Endodermal cell (in vitro differentiated cells): ENCODE measurements around the gene WASF3. TPM values are rescaled to one million over a fixed set of nuclear protein-coding genes. Genes with fewer than 3 reads are reported as not detected.

Source experiments
- DNase-seq: peaks from one replicate; pipeline ENCODE4 v3.0.0-alpha.2; 2017
- H3K27ac ChIP-seq: 2 replicates; pipeline ENCODE4 v1.5.1; 2013; ENCODE audit warnings: mild to moderate bottlenecking, low read depth, low read length, moderate library complexity
- H3K27me3 ChIP-seq: 2 replicates; pipeline ENCODE4 v1.6.1; 2013; ENCODE audit warnings: mild to moderate bottlenecking, low read length, moderate library complexity; ENCODE audit not compliant: insufficient read depth, control insufficient read depth, poor library complexity, severe bottlenecking
- H3K36me3 ChIP-seq: 2 replicates; pipeline ENCODE4 v1.7.0; 2013; ENCODE audit warnings: mild to moderate bottlenecking, low read length, moderate library complexity; ENCODE audit not compliant: control insufficient read depth, insufficient read depth
- H3K4me1 ChIP-seq: one replicate; pipeline ENCODE4 v1.7.0; 2013; ENCODE audit warnings: low read length; ENCODE audit not compliant: control insufficient read depth, insufficient read depth
- H3K4me3 ChIP-seq: 2 replicates; pipeline ENCODE4 v1.5.1; 2013; ENCODE audit warnings: mild to moderate bottlenecking, low read length, moderate library complexity
- H3K9ac ChIP-seq: 2 replicates; pipeline ENCODE4 v1.6.1; 2013; ENCODE audit warnings: mild to moderate bottlenecking, low read length, moderate library complexity; ENCODE audit not compliant: poor library complexity, severe bottlenecking; ENCODE audit errors: extremely low read depth
- H3K9me3 ChIP-seq: 2 replicates; pipeline ENCODE4 v1.6.1; 2013; ENCODE audit warnings: mild to moderate bottlenecking, low read length, moderate library complexity; ENCODE audit not compliant: control insufficient read depth
- H3K27ac Mint-ChIP-seq: 2 replicates; pipeline ENCODE4 v1.8.0; 2020; ENCODE audit warnings: mixed read lengths
- H3K27me3 Mint-ChIP-seq: 2 replicates; pipeline ENCODE4 v1.8.0; 2021; ENCODE audit warnings: mild to moderate bottlenecking, mixed read lengths; ENCODE audit not compliant: insufficient read depth
- H3K36me3 Mint-ChIP-seq: 2 replicates; pipeline ENCODE4 v1.8.0; 2020; ENCODE audit warnings: low read depth, mixed read lengths
- H3K4me1 Mint-ChIP-seq: 2 replicates; pipeline ENCODE4 v1.8.0; 2020; ENCODE audit warnings: mixed read lengths
- H3K4me3 Mint-ChIP-seq: 2 replicates; pipeline ENCODE4 v1.8.0; 2020; ENCODE audit warnings: mild to moderate bottlenecking, moderate library complexity, mixed read lengths
- H3K9me3 Mint-ChIP-seq: 2 replicates; pipeline ENCODE4 v1.8.0; 2020; ENCODE audit warnings: mild to moderate bottlenecking, mixed read lengths
- WGBS, 2 experiments: methylation state at CpG; one replicate each; pipeline versions ENCODE4 v1.1.5 to v1.1.7; 2013; ENCODE audit warnings: missing lambda C conversion rate in 2 of 2, mixed read lengths in 1 of 2; ENCODE audit not compliant: insufficient coverage in 1 of 2, insufficient read length in 1 of 2; 5-methylcytosine and 5-hydroxymethylcytosine counted together
- total RNA-seq, 2 donors: library from RNA; stranded (reverse); fragmentation: NEBNext Ultra II Directional in 1 of 2; extraction: Animal tissue kit (Norgen Biotek cat#: 25700) in 1 of 2; gene quantifications; 2 replicates in 1 of 2; 3 replicates in 1 of 2; pipeline ENCODE4 v1.2.1, GENCODE V29; 2021
- TF ChIP-seq, protein P1 (sequence below): fragments of 200-600 bp; sonication (generic); conservative IDR thresholded peaks from 2 replicates; pipeline ENCODE4 v1.5.0; 2021; ENCODE audit warnings: antibody characterized with exemption, mild to moderate bottlenecking

The WASF3 gene
- total RNA-seq, 2 donors from 2014 or later = 20.5 to 32.6 TPM

GRCh38 chr13:26604784-26605545, 47.5 kb downstream of the WASF3 start:
- no peak overlapping the region for H3K27ac Mint-ChIP-seq
- TF ChIP-seq, protein P1, sequence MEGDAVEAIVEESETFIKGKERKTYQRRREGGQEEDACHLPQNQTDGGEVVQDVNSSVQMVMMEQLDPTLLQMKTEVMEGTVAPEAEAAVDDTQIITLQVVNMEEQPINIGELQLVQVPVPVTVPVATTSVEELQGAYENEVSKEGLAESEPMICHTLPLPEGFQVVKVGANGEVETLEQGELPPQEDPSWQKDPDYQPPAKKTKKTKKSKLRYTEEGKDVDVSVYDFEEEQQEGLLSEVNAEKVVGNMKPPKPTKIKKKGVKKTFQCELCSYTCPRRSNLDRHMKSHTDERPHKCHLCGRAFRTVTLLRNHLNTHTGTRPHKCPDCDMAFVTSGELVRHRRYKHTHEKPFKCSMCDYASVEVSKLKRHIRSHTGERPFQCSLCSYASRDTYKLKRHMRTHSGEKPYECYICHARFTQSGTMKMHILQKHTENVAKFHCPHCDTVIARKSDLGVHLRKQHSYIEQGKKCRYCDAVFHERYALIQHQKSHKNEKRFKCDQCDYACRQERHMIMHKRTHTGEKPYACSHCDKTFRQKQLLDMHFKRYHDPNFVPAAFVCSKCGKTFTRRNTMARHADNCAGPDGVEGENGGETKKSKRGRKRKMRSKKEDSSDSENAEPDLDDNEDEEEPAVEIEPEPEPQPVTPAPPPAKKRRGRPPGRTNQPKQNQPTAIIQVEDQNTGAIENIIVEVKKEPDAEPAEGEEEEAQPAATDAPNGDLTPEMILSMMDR = no peak

GRCh38 chr13:26605845-26606244, 48.4 kb downstream of the WASF3 start:
- Mint-ChIP-seq H3K9me3 (no peaks in the 10 kb centered on the region), H3K27me3 (no peaks in the 10 kb centered on the region), H3K4me1 (peaks cover 5% of the 10 kb centered on the region), H3K4me3 (no peak overlapping the region), H3K36me3 (no peaks in the 10 kb centered on the region), H3K27ac (no peak overlapping the region)
- TF ChIP-seq, protein P1 = peak; percentile 77
- Histone ChIP-seq H3K9ac (no peak overlapping the region), H3K4me1 (no peaks in the 10 kb centered on the region), H3K27me3 (no peaks in the 10 kb centered on the region), H3K27ac (no peak overlapping the region), H3K9me3 (no peaks in the 10 kb centered on the region), H3K4me3 (no peak overlapping the region), H3K36me3 (no peaks in the 10 kb centered on the region)
- 76 to 100% methylated on average over 1 to 2 of the region's 2 CpGs for WGBS, 2 experiments
- peak; percentile 83 for DNase-seq

More at GRCh38 chr13:26604784-26605545, 47.5 kb downstream of the WASF3 start:
- no peaks in the 10 kb centered on the region for H3K36me3 Mint-ChIP-seq
- H3K27me3 Mint-ChIP-seq = no peaks in the 10 kb centered on the region
- H3K4me3 ChIP-seq = no peak overlapping the region
- no peaks in the 10 kb centered on the region for H3K27me3 ChIP-seq
- no peak overlapping the region for H3K9ac ChIP-seq
- DNase-seq = no peak
- H3K9me3 Mint-ChIP-seq = no peaks in the 10 kb centered on the region
- no peak overlapping the region for H3K27ac ChIP-seq
- peaks cover 6% of the 10 kb centered on the region for H3K4me1 Mint-ChIP-seq
- no peaks in the 10 kb centered on the region for H3K9me3 ChIP-seq
- no peaks in the 10 kb centered on the region for H3K4me1 ChIP-seq
- H3K36me3 ChIP-seq = no peaks in the 10 kb centered on the region
- 91 to 100% methylated on average over 3 of the region's 3 CpGs for WGBS, 2 experiments
- no peak overlapping the region for H3K4me3 Mint-ChIP-seq

- Mint-ChIP-seq H3K4me1 (peaks cover 5% of the 10 kb centered on the region), H3K4me3 (no peak overlapping the region), H3K27ac (no peak overlapping the region), H3K27me3 (no peaks in the 10 kb centered on the region), H3K36me3 (no peaks in the 10 kb centered on the region), H3K9me3 (no peaks in the 10 kb centered on the region)
- DNase-seq = no peak
- 0 to 63% methylated on average over 1 to 4 of the region's 4 CpGs for WGBS, 2 experiments
- TF ChIP-seq, protein P1 = no peak
- H3K4me1 ChIP-seq = no peaks in the 10 kb centered on the region
- H3K4me3 ChIP-seq = no peak overlapping the region
- no peaks in the 10 kb centered on the region for H3K9me3 ChIP-seq
- H3K9ac ChIP-seq = no peak overlapping the region
- H3K27ac ChIP-seq = no peak overlapping the region
- no peaks in the 10 kb centered on the region for H3K36me3 ChIP-seq
- H3K27me3 ChIP-seq = no peaks in the 10 kb centered on the region
These were observed 49.1 kb downstream of the WASF3 start for GRCh38 chr13:26606631-26607030.
